Pons (tissue), 1 donor: Measurements from ENCODE around the gene MARK3.
A peak's percentile ranks its signal among the peaks of the same experiment; 100 is the strongest.

Source experiments
- DNase-seq: peaks from one replicate; pipeline ENCODE4 v3.0.0-alpha.2; 2016; ENCODE audit warnings: low spot score

MARK3 gene

DNA sequence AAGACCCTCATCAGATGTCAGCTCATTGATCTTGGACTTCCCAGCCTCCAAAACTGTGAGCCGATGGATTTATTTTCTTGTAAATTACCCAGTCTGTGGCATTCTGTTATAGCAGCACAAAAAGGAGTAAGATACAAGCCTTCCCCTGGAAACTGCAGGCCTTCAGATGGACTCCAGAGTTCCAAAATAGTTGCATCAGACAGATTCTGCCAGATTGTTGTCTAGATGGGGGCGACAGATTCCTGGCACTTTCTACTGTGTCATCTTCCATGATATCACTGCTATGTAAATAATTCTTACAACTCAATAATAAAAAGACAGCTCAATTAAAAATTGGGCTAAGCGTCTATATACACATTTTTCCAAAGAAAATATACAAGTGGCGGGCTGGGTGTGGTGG lies 17.2 kb upstream of the MARK3 start:
- no peak for DNase-seq

DNA sequence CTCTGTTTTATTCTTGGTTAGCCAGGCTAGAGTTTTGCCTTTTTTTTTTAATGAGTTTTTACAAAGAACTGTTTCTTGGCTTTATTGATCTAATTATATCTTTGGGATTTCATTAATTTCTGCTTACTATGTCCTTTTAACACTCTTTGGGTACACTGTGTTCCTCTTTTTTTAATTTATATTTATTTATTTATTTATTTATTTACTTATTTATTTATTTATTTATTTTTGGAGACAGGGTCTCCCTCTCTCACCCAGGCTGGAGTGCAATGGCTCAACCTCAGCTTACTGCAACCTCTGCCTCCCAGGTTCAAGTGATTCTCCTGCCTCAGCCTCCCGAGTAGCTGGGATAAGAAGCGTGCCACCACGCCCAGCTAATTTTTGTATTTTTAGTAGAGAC lies 15.1 kb upstream of the MARK3 start:
- no peak for DNase-seq

DNA sequence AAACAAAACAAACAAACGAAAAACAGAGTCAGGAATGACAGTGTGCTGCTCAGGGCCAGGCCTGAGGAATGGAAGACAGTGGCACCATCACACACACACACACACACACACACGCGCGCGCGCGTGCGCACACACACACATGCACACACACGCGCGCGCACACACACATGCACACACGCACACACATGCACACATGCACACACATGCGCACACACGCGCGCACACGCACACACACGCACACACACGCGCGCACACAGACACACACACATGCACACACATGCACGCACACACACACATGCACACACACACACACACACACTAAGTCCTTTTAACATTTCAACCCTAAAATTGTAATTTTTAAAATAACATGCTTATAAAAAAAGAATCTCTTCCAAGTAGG lies 13.2 kb upstream of the MARK3 start:
- DNase-seq = no peak

DNA sequence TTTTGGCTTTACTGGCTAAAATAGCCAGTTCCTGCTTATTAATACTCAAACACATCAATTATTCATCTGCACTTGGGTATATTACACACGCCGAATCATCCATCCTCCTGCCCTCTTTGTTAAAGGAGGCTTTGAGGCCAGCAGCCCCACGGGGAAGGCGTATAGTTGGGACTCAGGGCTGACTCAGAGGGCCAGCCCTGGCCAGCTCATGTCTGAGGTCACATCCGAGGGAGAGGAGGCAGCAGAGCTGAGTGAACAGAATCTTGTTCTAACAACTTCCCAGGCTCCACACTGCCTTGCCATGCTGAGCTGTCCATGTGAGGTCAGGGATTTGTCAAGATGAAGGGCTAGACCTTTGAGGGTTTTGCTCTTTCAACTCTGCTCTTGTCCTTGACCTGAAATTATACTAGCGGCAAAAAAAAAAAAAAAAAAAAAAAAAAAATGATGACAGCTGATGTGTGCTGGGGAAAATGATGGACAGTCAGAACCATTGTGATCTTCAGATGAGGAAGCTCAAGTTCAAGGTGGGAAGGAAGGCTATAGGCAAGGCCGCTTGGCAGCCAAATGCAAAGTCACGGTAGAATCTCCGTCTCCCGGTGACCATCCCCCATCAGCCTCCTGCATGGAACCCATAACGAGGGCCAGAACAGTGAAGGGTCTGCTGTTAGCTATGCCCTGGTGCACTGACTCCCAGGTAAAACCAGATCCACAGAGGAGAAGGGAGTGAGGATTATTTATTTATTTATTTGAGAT lies 12.5 kb upstream of the MARK3 start:
- no peak for DNase-seq

DNA sequence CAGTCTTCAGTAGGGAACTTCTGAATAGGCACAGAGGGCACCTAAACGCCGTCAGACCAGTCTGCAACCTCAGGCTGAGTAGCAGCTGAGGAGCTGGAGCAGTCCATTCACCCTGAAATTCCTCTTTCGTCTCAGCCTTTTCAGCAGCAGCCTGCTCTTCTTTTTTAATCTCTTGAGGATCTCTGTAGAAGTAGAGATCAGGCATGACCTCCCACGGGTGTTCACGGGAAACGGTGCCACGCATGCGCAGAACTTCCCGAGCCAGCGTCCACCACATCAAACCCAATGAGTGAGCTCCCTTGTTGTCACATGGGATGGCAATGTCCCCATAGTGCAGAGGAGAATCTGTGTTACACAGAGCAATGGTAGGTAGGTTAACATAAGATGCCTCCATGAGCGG lies 11.1 kb upstream of the MARK3 start:
- no peak for DNase-seq

DNA sequence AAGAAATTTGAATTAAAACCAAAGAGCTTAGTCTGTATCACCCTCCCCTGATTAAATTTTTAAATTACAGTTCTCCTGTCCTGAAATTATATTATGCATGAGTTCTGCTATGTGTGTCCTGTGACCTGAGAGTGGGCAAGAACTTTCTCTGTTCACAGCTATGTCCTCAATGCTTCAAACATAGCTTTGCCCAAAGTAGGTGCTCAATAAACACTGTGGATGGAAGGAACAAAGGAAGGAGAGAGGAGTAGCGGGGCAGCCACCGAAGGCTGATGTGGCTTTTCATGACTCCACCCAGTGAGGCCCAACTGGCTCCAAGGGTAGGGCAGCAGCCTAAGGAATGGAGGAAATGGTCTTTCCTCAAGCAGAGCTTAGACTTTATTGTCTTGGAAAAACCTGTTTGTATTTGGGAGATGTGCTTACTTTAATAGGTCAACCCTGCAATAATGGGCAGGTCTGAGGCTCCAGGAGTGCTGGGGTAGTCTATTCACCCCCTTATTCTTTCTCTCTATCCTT lies 7.6 kb upstream of the MARK3 start:
- DNase-seq = no peak

DNA sequence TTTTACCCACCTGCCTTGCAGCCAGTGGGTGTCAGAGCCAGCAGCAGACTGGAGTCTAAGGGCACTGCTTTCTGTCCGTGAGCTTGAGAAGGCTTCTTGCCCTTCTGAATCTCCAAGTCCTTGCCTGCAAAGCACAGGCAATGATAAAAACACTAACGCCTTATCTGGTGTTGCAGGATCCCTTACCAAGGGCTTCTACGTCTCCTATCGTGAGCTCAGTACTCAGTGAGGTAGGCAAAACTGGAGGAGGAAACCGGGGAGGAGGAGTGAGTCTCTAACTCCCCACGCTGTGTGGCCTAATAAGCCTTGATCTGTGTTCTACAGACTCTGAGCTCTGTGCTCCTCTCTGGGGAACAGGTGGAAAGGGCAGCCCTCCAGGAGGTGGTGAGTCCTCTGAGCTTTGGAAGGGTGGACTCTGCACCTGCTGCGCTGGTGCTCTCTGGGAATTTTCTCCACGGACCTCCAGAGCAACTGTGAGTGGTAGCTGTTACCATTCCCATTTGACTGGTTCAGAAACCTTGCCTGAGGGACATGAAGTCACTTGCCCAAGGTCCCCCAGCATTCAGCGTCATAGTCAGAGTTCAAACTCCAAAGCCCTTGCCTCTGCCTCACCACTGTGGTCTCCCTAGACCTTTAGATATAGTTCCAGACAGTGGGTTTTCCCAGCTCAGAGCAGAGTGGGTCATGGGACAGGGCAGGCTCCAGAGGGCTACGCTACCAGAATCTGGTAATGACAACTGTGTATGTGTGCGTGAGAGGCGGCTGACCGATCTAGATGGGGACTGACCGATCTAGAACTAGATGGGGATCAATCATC lies 7.0 kb upstream of the MARK3 start:
- DNase-seq = no peak

DNA sequence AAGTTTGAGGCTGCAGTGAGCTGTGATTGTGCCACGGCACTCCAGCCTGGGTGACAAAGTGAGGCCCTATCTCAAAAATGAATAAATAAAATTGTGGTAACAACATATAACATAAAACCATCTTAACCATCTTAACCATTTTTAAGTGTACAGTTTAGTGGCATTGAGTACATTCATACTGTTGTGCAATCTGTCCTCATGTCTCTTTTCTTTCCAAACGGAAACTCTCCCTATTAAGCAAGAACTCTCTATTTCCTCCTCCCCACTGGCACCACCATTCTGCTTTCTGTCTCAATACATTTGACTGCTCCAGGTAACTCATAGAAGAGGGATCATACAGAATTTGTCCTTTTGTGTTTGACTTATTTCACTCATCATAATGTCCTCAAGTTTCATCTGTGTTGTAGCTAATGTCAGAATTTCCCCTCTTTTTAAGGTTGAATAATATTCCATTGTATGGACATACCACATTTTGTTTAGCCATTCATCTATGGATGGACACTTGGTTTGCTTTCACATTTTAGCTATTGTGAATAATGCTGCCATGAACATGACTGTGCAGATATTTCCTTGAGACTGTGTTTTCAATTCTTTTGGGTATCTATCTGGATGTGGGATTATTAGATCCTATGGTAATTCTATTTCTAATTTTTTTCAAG lies 4.4 kb upstream of the MARK3 start:
- DNase-seq = no peak

DNA sequence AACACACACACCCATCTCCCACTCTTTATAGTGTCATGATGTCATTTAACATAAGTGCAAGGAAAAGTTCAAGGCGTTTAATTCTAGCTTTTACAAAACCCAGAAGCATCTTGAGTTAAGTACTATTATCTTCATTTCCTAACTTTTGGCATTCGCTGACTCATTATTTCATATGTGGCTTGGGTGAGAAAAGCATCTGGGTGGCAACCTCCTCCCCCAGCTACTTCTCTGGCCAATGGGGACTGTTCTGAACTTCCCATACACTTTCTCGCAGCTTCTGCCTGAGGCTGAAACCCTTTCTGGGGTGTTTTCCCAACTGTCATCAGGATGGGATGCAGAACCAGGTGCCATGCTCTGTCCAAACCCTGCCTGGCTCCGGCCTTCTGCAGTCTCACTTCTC lies 2.8 kb upstream of the MARK3 start:
- no peak for DNase-seq

DNA sequence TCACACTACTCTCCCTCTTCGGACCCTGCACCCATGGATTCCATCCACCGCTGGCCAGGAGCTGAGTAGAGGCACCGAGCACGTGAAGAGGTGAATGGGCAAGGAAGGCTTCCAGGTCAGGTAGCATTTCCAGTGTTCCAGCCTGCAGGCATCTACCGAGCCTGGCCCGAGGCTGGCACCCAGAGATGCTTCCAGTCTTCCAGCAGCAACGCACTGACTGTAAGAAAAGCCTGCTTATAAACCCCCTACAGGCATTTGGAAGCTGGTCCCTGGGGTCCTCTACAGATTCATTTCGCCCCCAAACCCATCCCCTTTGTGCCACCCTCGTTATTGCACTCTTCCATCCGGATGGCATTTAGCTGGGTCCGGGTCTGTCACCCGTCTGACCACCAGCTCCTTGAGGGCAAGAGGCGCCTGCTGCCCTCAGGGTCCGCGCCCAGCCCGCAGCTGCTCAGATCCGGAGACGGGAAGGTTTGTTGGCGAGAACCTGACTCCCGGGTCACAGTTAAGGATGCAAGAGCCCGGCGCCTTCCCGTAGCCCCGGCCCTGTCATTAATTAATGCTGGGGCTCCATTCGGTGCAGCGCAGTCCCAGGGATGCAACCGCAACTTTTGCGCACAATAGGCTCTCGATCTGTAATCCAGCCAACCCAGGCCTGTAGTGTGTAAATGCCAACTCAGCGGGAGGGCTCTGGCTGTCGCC lies 614 bp upstream of the MARK3 start:
- no peak for DNase-seq

DNA sequence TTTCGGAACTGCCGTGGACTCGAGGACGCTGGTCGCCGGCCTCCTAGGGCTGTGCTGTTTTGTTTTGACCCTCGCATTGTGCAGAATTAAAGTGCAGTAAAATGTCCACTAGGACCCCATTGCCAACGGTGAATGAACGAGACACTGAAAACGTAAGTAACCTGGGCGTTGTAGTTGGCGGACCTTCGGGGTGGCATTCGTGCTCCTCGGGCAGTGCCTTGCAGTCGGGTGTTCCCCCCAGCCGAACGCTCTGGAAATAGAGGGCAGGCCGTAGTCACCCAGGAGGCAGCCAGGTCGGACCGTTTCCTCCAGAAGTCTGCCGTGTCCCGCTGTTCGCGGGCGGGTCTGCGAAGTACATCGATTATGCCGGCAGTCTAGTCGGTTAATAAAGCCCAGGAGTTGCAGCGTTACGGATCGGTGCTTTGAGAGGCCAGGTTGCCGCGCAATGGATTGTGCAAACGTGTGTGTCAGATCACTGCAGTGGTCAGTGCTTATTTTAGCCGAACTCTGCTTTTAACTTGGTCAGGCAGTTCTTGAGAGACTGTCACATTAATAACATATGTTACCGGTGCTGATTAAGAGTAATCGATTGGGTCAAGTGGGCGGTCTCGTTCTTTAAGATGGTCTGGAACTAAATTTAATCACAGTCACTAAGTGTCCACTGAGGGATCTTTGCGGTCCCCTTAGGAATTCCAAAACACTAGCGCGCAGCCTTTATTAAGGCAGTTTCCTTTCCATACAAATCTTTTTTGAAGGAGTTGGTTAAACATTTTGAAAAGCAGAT lies 906 bp downstream of the MARK3 start:
- no peak for DNase-seq

DNA sequence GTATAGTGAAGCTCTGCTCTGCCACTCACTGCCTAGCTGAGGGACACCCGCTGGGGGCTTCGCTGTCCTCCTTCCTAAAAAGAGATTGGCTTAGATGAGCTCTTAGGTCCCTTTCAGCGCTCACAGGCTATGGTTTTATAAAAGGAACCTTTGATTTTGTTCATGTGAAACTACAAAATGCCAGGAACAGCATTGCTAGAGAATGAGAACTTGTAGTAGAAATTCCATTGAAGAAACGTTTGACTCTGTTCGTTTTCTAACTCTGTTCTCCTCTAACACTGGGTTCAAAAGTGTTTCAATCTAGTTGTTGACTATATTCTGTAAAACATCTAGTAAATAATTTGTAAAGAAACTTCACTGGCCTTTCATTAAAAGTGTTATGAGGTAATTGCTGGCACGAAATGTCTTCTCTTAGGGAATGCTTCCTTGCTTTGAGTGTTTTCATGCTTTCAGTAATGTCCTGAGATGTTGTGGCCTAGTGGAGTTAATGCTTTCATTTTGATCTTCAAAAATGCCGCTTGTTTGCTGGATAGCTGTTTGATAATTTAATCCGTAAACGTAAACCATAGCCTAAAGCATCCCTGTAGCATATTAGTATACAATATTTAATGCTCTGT lies 1.6 kb downstream of the MARK3 start:
- peak; percentile 57 for DNase-seq

DNA sequence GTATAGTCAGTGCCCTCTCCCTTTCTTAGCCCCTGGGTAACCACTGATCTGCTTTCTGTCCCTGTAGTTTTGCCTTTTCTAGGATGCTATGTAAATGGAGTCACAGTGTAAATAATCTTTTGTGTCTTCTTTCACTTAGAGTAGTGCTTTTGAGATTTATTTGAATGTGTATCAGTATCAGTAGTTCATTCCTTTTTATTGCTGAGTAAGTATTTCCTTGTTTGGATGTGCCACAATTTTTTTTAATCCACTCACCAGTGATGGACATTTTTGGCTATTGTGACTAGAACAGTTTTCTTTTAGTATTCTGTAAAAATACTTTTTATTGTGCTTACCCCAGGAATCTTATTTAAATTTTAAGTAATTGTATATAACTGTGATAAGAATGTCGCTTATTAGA lies 3.4 kb downstream of the MARK3 start:
- no peak for DNase-seq

DNA sequence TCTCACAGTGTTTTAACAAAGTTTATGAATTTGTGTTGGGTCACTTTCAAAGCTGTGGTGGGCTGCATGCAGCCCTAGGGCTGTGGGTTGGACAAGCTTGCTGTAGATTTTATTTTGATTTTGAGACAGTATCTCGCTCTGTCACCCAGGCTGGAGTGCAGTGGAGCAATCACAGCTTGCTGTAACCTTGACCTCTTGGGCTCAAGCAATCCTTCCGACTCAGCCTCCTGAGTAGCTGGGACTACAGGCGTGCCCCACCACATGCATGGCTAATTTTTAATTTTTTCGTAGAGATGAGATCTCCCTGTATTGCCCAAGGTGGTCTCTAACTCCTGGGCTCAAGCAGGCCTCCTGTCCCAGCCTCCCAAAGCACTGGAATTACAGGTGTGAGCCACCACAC lies 5.4 kb downstream of the MARK3 start:
- DNase-seq = no peak

DNA sequence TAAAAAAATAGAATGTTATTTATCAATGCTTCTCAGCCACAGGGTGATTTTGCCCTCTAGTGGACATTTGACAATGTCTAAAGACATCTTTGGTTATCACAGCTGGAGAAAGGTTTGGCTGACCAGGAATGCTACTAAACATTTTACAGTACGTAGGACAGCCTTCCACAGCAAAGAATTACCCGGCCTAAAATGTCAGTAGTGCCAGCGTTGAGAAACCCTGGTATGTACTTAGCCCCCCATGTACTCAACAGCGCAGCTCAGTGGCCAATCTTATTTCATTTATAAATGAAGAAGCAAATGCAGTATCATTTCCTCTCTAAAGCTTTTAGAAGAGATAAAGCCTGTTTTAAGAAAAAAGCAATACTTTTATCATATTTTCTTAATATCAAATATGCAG lies 5.8 kb downstream of the MARK3 start:
- peak; percentile 63 for DNase-seq

DNA sequence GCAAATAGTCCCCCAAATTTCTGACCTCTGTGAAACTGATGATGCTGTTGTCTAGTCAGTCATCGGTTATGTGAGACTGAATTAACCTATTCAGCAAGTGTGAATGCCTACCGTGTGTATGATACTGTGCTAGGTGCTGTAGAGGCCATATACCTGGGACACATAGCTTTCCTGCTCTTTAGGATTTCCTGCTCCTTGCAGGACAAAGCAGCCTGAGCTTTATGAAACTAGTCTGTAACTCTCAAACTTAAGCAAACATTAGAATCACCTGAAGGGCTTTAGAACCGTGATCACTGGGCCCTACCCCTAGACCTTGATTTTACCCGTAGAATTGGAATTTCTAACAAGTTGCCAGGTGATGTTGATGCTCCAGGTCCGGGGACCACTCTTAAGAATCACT lies 6.9 kb downstream of the MARK3 start:
- no peak for DNase-seq

DNA sequence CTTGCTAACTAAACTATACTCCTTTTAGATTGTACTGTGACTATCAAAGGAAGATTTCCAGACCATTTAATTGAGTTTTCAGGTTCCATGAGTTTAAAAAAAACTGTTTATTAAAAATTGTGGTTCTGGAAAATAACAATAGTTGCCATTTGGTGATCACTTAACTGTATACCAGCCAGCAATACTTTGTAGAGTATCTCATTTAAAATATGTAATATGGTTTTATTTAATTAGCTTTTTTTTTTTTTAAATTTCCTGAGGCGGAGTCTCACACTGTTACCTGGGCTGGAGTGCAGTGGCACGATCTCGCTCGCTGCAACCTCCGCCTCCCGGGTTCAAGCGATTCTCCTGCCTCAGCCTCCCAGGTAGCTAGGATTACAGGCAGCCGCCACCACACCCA lies 7.4 kb downstream of the MARK3 start:
- no peak for DNase-seq

DNA sequence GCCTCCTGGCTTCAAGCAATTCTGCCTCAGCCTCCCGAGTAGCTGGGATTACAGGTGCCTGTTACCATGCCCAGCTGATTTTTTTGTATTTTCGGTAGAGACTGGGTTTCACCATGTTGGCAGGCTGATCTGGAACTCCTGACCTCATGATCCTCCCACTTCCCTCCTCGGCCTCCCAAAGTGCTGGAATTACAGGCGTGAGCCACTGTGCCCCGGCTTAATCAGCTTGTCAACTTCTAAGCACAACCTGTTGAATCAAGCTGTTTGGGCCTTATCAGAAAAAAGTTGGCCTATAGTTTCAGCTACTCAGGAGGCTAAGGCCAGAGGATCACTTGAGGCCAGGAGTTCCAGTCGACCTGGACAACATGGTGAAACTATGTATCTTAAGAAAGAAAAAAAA lies 7.9 kb downstream of the MARK3 start:
- no peak for DNase-seq

DNA sequence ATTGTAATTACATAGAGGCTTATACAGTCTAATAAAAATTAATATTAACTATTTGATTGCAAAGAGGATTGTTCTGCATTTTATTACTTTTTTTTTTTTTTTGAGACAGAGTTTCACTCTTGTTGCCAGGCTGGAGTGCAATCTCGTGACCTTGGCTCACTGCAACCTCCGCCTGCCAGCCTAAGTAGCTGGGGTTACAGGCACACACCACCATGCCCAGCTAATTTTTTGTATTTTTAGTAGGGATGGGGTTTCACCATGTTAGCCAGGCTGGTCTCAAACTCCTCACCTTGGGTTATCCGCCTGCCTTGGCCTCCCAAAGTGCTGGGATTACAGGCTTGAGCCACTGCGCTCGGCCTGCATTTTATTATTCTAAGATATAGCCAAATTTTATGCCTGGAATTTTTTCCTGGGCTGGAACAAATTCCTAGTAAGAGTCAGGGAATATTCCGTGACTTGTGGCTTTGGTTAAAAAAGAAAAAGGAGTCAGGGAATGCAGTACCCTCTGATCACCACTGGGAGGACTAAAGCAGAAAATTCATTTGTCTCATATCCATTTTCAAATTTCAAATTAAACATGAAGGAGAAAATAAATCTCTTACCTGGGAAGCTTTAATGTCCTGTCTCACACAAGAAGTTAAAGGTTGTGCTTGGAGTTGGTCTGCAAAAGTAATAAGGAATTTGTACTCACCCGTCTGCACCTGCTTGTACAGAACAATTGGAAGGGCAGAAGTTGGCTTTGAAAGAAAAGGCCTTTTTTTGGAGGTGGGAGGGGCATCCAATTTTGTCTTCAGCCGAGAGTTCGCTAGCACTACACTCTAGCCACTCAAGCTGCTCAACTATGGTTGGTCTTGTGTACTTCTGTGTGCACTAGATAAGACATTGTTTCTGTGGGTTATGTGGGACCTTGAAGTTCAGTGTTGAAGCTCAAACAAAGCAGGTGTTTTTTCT lies 8.7 kb downstream of the MARK3 start:
- DNase-seq = peak; percentile 54

DNA sequence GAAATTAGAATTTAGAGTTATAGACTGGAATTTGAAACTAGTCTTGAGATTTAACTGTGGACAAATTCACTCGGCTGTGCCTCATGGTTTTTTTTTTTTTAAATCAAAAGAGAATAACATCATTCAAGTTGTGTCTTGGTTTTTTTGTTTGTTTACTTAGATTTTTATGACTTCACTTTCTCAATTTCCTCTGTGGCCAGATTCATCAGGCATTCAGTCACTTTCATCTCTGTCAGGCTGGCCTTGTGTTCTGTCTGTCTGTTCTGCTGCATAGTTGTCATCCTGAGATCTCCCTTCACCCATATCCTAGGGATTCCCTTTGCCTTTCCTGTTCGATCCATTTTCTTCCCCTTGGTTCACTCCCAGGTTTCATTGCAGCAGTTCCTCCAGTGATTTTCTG lies 10.0 kb downstream of the MARK3 start:
- DNase-seq = no peak
